Lower lobe of right lung (tissue), 2 donors: ENCODE data around the gene ARID1A. TPM values are rescaled to one million over a fixed set of nuclear protein-coding genes. Genes with fewer than 3 reads are reported as not detected.
"Not testable (repeated sequence)": the region's sequence is repeated elsewhere in the genome, so short reads cannot be mapped to it uniquely, and the experiment has no call there.

Experiments
- ATAC-seq, 2 donors: fragments of 200-7000 bp; cut with Tn5 transposase; one replicate each; pipeline ENCODE4 v1.9.1; 2020 to 2022; ENCODE audit warnings: mild to moderate bottlenecking in 2 of 2, moderate library complexity in 2 of 2
- DNase-seq: peaks from one replicate; pipeline ENCODE4 v3.0.0-alpha.2; 2020
- H3K27ac ChIP-seq: fragments of 200-600 bp; one replicate; pipeline ENCODE4 v1.8.0; 2022
- H3K27me3 ChIP-seq: fragments of 200-600 bp; one replicate; pipeline ENCODE4 v1.8.0; 2022; ENCODE audit warnings: low read depth
- H3K36me3 ChIP-seq: fragments of 200-600 bp; one replicate; pipeline ENCODE4 v1.8.0; 2022; ENCODE audit warnings: mild to moderate bottlenecking
- H3K4me1 ChIP-seq: fragments of 200-600 bp; one replicate; pipeline ENCODE4 v1.8.0; 2022
- H3K4me3 ChIP-seq: fragments of 200-600 bp; one replicate; pipeline ENCODE4 v1.8.0; 2022; ENCODE audit warnings: mild to moderate bottlenecking
- H3K9me3 ChIP-seq: fragments of 200-600 bp; one replicate; pipeline ENCODE4 v1.8.0; 2022
- intact Hi-C: fragments of 100-400 bp; cut with DNase I; formaldehyde crosslinking; loops from one replicate; pipeline ENCODE4 v1.11.0; 2022
- total RNA-seq: library from RNA; stranded (reverse); fragmentation: NEBNext Ultra II Directional; extraction: Animal tissue kit (Norgen Biotek cat#: 25700); gene quantifications from one replicate; pipeline ENCODE4 v1.2.1, GENCODE V29; 2021
- TF ChIP-seq, protein P1 (sequence below): fragments of 200-600 bp; IDR thresholded peaks from one replicate; pipeline ENCODE4 v1.8.0; 2022; ENCODE audit warnings: antibody characterized with exemption, mild to moderate bottlenecking
- donor health status: DM: no; HTN: yes; CAD: no; lungs with severe emphysema.

Gene ARID1A
- total RNA-seq, 1 donor from 2014 or later, result 72.4 TPM

DNA sequence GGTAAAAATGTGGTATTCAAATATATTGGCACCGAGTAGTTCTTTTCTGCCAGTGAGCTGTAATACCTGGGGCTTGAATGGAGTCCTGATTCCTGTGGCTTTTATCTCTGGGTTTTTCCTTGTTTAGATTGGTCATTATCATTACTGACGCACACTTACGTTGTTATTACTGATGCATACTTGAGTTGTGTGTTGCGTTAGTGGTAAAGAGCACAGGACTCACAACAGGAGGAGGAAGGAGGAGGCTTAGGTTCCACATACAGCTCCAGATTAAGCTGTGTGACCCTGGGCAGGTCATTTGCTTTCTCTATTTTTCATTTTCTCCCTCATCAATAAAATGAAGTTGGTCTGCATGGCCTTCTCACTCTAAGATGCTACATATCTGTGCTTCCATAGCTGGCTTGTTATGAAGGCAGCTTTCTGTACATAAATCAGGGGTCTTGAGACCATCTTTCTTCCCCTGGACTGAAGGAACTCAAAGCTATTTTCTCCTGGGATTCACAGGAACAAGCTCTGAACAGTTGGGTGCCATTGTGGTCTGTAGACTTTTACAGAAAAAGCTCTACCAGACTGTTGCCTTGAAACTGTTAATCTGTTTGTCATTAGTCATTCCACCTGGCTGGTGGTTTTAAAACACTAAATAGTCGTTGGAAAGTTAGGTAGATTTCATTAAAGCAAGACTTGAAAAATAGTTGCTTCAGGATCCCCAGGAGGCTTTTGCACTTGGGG is 5.6 kb downstream of the ARID1A start:
- Histone ChIP-seq H3K27ac (peak overlapping the region; percentile 20), H3K36me3 (no peaks in the 10 kb centered on the region), H3K4me3 (peak overlapping the region; percentile 4), H3K27me3 (no peaks in the 10 kb centered on the region), H3K9me3 (no peaks in the 10 kb centered on the region), H3K4me1 (peaks cover 83% of the 10 kb centered on the region)
- DNase-seq (no peak), ATAC-seq (no peak)
- TF ChIP-seq, protein P1, sequence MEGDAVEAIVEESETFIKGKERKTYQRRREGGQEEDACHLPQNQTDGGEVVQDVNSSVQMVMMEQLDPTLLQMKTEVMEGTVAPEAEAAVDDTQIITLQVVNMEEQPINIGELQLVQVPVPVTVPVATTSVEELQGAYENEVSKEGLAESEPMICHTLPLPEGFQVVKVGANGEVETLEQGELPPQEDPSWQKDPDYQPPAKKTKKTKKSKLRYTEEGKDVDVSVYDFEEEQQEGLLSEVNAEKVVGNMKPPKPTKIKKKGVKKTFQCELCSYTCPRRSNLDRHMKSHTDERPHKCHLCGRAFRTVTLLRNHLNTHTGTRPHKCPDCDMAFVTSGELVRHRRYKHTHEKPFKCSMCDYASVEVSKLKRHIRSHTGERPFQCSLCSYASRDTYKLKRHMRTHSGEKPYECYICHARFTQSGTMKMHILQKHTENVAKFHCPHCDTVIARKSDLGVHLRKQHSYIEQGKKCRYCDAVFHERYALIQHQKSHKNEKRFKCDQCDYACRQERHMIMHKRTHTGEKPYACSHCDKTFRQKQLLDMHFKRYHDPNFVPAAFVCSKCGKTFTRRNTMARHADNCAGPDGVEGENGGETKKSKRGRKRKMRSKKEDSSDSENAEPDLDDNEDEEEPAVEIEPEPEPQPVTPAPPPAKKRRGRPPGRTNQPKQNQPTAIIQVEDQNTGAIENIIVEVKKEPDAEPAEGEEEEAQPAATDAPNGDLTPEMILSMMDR, result no peak
- intact Hi-C loops, result no loop called here

DNA sequence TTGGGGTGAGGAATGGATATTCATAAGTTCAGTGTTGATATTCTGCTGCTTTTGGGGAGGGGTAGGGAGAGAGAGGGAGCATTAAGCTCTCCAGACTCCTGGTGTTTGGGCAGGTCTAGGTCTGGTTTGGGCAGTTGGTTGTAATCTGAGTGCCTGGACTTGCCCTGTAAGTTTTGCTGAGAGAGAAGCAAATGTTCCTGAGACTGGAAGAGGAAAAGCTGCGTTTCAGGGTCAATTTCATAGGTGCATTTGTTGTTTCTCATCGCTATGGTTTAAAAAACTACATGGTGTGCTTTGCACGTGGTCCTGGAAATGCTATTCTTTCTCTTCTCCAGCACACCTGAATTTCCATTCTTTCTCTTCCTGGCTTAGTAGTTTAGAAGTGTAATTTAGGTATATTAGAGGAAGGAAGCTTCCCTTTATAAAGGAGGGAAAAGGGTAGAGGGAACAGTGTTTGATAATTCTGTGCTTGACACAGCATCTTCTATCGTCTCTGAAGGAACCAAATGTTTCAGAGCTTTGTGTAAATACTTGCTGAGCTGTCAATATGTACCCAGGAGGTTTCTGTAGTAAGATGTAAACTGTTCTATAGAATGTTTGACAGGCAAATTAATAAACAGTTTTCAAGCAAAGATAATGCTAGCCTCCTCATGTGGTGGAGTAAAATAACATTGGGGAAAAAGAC is 6.3 kb downstream of the ARID1A start:
- Histone ChIP-seq H3K27me3 (no peaks in the 10 kb centered on the region), H3K27ac (no peak overlapping the region), H3K9me3 (no peaks in the 10 kb centered on the region), H3K4me3 (no peak overlapping the region), H3K36me3 (no peaks in the 10 kb centered on the region), H3K4me1 (peaks cover 90% of the 10 kb centered on the region)
- DNase-seq (no peak), ATAC-seq (no peak)
- TF ChIP-seq, protein P1, result no peak
- intact Hi-C loops, result no loop called here

DNA sequence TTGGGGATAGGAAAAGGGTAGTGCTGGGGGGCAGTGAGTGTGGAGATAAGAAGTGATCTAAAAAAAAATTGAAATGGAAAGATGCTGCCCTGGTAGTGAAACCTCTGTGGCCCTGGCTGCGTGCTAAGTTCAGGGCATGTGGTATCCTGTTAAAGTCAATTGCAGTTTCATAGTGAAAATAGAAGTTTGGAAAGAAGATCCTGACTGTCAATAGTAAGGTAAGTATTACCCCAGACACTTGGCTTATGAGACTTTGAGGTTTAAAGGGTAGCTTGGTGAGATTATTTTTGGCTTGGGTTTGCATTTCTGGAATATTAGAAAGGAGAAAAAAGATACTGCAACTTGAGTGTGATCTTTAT is 6.8 kb downstream of the ARID1A start:
- Histone ChIP-seq H3K27ac (no peak overlapping the region), H3K9me3 (no peaks in the 10 kb centered on the region), H3K27me3 (no peaks in the 10 kb centered on the region), H3K4me3 (no peak overlapping the region), H3K36me3 (no peaks in the 10 kb centered on the region), H3K4me1 (peaks cover 95% of the 10 kb centered on the region)
- intact Hi-C loops, result no loop called here
- ATAC-seq (no peak), DNase-seq (no peak)
- TF ChIP-seq, protein P1, result no peak

DNA sequence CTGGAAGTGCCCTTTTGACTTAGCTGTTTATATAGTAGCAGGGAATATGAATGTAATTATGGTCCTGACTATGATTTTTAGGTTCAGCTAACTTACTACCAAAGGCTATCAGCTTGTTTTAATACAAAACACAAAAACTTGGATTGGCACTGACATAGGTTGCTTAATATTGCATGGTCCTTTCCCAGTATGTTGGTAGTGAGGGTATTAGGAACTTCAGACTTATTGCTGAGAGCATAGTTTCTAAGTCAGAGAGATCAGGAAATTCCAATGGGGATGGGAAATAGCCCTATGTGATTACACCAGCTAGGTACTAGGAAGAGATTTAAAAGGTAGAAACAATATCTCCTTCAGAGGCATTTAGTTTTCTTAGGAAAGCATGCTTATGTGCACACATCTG is 7.7 kb downstream of the ARID1A start:
- H3K27ac ChIP-seq, result no peak overlapping the region

DNA sequence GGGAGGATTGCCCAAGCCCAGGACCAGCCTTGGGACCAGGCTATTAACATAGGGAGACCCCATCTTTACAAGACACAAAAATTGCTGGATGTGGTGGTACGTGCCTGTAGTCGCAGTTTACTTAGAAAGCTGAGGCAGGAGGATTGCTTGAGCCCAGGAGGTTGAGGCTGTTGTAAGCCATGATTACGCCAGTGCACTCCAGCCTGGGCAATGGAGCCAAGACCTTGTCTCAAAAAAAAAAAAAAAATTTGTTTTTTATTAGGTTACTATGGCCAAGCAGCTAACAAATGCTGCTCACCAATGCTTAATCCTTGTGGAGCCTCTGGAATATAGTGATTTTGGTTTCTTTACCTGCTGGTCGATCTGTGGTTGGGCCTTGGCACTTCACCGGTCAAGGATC is 8.8 kb downstream of the ARID1A start:
- intact Hi-C loops, result no loop called here
- Histone ChIP-seq H3K9me3 (no peaks in the 10 kb centered on the region), H3K27ac (no peak overlapping the region), H3K4me3 (no peak overlapping the region), H3K36me3 (peaks cover 10% of the 10 kb centered on the region), H3K4me1 (peaks cover 89% of the 10 kb centered on the region), H3K27me3 (no peaks in the 10 kb centered on the region)
- DNase-seq (no peak), ATAC-seq (no peak)
- TF ChIP-seq, protein P1, result no peak

More for the DNA sequence above, 7.7 kb downstream of the ARID1A start:
- intact Hi-C loops, result no loop called here
- Histone ChIP-seq H3K27me3 (no peaks in the 10 kb centered on the region), H3K36me3 (no peaks in the 10 kb centered on the region), H3K9me3 (no peaks in the 10 kb centered on the region), H3K4me3 (no peak overlapping the region), H3K4me1 (peaks cover 100% of the 10 kb centered on the region)
- TF ChIP-seq, protein P1, result no peak
- ATAC-seq, result no peak
- no peak for DNase-seq

DNA sequence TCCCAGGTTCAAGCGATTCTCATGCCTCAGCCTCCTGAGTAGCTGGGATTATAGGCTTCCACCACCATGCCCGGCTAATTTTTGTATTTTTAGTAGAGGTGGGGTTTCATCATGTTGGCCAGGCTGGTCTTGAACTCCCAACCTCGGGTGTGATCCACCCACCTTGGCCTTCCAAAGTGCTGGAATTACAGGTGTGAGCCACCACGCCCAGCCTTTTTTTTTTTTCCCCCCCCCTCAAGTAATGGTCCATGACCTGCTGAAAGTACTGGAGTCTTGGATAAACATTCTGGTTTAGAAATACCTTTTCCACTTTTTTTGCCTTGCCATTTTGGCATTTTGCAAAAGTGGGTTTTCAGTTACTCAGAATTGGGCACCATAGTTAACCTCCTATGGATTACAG is 9.4 kb downstream of the ARID1A start:
- Histone ChIP-seq H3K4me1 (peaks cover 83% of the 10 kb centered on the region), H3K36me3 (peaks cover 11% of the 10 kb centered on the region)
- H3K27ac ChIP-seq, result not testable (repeated sequence)

More for the DNA sequence above, 9.4 kb downstream of the ARID1A start:
- H3K9me3 ChIP-seq, H3K4me3 ChIP-seq, intact Hi-C loops, H3K27me3 ChIP-seq, ATAC-seq, DNase-seq: not testable (repeated sequence)
